Stimulated activated CD4-positive, alpha-beta T cell treated with anti-CD3 and anti-CD28 coated beads, Interleukin-15, amount 100 ng/mL, for 24 hours (primary cell): ENCODE results near the gene EHBP1L1.
"Not testable (repeated sequence)": the region's sequence is repeated elsewhere in the genome, so short reads cannot be mapped to it uniquely, and the experiment has no call there.

Source experiments
- DNase-seq: peaks from one replicate; pipeline ENCODE4 v3.0.0-alpha.2; 2020

Gene EHBP1L1

DNA sequence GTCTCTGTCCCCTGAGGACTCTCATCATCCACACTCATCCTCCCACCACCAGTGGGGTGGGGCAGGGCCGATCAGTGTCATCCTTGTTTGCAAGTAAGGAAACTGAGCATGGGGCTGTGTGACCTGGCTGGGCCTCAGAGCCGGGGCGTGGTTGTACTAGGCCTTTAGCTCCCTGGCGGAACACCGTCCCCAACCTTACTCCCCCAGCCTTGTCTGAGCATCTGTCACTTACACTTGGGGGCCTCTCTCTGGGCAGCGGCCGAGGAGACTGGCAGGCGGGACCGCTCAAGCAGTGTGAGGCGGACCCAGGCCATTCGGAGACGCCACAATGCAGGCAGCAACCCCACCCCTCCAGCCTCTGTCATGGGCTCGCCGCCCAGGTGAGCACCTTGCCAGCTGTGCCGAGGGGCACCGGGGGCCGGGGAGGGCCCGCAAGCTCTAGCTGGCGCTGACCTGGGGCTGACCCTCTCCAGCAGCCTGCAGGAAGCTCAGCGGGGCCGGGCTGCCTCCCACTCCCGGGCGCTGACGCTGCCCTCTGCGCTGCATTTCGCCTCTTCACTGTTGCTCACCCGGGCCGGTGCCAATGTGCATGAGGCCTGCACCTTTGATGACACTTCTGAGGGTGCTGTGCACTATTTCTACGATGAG, 43.6 kb downstream of the EHBP1L1 start:
- DNase-seq: no peak

DNA sequence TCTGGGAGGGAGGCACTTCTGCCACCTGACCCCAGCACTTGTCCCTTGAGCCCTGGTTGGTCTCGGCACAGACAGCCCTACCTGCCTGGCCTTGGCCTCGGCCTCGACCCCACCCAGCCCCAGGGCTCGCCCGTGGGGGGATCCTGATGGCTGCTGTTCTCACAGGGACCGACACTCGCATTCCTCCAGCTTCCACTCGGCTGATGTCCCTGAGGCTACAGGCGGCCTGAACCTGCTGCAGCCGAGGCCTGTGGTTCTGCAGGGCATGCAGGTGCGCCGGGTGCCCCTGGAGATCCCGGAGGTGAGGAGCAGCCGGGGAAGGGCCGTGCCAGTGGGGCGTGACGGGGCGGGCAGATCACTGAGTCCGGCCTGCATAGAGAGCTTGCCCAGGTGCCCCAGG, 44.8 kb downstream of the EHBP1L1 start:
- no peak for DNase-seq

DNA sequence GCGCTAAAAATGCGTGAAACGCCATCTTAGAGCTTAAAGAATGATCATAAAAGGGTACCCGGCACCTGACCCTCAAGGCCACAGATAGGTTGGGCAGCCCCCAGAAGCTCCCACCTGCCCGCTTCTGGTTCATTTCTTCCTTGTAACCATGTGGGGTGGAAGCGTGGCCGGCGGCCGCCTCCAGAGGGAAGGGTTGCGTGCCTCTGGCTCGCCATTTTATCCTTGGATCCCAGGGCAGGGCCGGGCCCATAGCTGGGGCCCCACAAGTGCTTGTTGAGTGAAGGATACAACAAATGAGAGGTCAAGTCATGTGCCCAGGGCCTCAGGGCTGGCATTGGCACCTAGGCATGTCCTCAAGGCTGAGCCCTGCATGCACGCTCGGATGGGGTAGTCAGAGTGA, 45.6 kb downstream of the EHBP1L1 start:
- DNase-seq: no peak

DNA sequence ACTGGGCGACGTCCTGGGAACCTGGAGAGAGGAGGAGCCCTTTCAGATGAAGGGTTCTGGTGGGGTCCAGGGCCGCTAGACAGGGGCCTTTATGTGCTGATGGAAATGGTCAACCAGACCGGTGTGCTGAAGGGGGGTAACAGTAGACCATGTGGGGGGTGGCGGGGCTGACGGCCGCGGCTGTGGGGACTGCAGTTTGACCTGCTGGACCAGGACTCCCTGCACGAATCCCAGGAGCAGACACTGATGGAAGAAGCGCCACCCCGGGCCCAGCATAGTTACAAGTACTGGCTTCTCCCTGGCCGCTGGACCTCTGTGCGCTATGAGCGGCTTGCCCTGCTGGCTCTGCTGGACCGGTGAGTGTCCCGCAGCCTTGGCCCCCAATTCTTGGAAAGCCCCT, 46.2 kb downstream of the EHBP1L1 start:
- no peak for DNase-seq

DNA sequence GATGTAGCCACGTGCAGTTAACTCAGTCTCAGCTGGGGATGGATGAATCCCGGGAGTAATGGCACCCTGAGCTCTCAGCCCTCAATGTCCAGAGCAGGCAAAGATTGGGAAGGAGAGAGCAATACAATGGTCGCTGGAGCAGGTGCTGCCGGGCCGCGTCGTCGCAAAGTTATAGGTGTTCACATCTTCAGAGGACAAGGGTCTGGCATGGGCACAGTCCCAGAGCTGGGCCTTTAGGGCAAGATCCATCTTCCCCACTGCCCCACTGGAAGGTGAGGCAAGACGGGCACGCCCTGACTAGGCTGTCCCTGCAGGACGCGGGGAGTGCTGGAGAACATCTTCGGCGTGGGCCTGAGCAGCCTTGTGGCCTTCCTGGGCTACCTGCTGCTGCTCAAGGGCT, 47.3 kb downstream of the EHBP1L1 start:
- DNase-seq: no peak

DNA sequence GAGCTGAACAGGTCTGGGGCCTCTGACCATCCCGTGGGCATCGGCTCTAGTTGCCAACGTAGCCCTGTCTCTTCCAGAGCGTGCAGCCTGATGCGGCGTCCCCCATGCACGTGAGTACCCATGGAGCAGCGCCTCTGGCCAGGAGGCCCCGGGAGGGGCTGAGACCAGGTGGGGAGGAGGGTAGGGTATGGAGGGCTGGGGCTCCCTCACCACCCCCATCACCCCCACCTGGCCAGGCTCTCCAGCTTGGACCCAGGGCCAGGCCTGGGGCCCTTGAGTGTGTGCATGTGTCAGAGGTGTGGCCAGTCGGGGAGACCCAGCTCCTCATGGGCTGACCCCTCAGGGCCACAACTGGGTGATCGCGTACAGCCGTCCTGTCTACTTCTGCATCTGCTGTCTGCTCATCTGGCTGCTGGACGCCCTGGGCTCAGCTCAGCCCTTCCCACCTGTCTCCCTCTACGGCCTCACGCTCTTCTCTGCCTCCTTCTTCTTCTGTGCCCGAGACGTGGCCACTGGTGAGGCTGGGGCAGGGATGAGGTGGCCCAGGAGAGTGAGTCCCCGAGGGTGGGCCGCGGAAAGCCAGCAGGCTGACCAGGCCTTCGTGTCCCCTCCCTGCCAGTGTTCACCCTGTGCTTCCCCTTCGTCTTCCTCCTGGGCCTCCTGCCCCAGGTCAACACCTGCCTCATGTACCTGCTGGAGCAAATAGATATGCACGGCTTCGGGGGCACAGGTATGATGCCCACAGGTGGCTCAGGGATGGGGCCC, 48.2 kb downstream of the EHBP1L1 start:
- no peak for DNase-seq

DNA sequence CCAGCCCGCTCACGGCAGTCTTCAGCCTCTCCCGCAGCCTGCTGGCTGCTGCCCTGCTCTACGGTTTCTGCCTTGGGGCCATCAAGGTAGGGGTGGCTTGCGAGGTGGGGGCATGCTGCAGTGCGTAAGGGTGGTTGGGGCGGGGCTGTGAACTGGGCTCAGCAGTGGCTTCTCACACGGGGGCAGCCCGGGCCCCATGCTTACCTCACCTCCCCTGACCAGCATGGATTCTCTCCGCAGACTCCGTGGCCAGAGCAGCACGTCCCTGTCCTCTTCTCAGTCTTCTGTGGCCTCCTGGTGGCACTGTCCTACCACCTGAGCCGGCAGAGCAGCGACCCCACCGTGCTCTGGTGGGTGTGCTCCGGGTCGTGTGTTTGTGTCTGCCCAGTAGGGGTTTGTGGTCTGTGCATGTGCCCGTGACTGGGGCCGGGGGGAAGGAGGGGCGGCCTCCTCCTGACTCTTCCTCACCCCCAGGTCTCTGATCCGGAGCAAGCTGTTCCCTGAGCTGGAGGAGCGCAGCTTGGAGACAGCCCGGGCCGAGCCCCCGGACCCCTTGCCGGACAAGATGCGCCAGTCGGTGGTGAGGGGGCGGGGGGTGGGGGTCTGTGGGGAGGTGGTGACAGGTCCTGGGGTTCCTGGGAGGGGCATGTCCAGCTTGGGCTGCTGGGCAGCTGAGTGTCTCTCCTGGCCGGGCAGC, 49.2 kb downstream of the EHBP1L1 start:
- DNase-seq: no peak

DNA sequence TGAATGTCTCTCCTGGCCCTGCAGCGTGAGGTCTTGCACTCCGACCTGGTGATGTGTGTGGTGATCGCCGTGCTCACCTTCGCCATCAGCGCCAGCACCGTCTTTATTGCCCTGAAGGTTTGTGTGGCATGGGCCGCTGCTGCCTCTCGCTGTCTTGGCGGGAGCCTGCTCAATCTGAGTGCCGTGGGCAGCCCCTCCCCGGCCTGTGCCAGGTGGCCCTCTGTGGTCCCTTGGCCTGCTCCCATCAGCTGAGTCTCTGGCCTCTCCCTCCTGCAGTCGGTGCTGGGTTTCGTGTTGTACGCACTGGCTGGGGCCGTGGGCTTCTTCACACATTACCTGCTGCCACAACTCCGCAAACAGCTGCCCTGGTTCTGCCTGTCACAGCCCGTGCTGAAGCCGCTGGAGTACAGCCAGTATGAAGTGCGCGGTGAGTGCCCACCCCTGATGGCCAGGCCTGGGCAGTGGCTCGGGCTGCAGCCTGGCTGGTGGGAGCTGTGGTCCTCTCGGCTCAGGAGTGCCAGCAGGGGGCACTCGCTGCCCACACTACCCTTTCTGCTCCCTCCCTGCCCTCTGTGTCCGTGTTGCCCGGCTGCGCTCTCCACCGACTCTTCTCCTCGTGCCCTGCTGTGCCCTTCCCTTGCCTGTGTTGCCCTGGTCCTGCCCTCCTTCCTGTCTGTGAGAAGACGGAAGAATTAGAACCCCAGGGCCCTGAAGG, 49.9 kb downstream of the EHBP1L1 start:
- DNase-seq: peak; percentile 51

DNA sequence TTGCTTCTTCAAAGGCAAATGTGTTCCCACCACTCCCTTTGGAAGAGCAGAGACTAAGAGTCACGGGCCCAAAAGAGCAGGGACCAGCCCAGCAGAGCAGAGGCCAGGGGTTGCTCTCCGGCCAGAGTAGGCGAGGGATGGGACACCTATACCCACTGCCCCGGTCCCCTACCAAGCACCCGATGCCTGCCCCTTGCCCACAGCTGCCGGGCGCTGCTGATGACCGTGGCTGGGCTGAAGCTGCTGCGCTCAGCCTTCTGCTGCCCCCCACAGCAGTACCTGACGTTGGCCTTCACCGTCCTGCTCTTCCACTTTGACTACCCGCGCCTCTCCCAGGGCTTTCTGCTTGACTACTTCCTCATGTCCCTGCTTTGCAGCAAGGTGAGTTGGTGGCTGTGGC, 51.3 kb downstream of the EHBP1L1 start:
- DNase-seq: no peak

DNA sequence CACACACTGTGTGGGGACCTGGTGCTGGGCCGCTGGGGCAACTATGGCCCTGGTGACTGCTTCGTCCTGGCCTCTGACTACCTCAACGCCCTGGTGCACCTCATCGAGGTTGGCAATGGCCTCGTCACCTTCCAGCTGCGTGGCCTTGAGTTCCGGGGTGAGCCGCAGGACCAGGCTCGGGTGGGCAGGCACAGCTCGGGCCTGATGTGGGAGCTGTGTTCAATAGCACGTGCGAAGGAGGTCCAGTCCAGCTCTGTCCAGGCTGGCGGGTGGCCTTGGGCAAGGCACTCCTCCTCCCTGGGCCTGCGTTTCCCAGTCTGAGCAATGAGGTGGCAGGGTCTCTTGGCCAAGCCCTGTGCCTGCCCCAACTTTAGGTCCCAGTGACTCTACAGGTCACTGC, 53.7 kb downstream of the EHBP1L1 start:
- DNase-seq: no peak

DNA sequence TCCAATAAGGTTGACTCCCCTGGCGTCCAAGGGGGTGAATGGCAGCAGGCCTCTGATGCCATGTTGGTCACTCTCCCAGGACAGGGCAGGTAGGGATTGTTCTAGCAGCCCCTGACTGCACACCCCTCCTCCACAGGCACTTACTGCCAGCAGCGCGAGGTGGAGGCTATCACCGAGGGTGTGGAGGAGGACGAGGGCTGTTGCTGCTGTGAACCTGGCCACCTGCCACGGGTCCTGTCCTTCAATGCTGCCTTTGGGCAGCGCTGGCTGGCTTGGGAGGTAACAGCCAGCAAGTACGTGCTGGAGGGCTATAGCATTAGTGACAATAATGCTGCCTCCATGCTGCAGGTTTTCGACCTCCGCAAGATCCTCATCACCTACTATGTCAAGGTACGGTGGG, 54.4 kb downstream of the EHBP1L1 start:
- no peak for DNase-seq

DNA sequence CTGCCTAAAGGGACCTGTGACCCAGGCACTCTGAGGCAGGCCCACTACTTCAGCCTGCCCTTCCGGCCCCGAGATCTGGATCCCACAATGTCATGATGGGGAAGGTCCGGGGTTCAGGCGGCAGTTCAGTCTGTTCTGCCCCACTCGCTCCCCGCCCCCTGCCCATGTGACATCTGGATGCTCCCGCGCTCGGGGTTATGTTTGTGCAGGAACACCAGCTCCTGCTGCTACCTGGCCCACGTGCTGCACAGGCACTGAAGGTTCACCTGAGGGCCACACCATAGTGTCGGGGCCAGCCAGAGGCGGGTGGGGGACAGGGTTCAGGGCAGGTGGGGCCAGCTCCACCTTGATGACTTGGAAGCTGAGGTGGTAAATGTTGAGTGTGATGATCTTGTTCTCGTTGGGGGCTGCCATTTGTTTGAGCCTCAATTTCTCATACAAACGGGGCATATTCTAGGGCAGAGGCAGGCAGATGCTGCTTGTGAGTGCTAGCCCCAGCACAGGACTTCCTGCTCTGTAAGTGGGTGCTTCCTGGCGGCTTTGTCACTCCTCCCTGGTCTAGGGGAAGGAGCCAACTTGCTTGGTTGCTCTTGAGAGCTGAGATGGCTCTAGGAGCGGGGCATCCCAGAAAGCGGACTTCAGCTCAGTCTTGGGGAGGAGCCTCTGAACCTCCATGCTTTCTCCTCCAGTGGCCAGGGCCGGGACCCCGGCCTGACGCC, 57.7 kb downstream of the EHBP1L1 start:
- DNase-seq: no peak

DNA sequence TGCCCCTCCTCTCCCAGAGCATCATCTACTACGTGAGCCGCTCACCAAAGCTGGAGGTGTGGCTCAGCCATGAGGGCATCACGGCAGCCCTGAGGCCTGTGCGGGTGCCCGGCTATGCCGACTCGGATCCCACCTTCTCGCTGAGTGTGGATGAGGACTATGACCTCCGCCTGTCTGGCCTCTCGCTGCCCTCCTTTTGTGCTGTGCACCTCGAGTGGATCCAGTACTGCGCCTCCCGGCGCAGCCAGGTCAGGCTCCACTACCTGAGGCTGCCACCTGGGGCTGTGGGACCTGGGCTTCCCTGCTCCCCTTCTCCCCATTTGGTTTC, 58.2 kb downstream of the EHBP1L1 start:
- DNase-seq: no peak

DNA sequence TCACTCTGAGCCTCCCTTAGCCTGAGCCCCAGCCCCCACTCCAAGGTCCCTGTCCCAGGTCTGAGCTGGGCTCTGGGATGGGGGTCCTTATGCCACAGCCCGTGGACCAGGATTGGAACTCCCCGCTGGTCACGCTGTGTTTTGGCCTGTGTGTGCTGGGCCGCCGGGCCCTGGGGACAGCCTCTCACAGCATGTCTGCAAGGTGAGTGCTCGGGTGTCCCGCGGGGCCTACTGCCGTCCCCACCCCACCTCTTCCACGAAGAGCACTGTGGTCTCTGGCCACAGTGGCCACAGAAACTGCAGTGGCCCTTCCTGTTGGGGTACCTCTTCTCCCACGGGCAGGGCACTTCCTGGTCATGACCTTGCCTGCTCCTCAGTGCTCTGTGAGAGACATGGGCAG, 58.6 kb downstream of the EHBP1L1 start:
- no peak for DNase-seq

DNA sequence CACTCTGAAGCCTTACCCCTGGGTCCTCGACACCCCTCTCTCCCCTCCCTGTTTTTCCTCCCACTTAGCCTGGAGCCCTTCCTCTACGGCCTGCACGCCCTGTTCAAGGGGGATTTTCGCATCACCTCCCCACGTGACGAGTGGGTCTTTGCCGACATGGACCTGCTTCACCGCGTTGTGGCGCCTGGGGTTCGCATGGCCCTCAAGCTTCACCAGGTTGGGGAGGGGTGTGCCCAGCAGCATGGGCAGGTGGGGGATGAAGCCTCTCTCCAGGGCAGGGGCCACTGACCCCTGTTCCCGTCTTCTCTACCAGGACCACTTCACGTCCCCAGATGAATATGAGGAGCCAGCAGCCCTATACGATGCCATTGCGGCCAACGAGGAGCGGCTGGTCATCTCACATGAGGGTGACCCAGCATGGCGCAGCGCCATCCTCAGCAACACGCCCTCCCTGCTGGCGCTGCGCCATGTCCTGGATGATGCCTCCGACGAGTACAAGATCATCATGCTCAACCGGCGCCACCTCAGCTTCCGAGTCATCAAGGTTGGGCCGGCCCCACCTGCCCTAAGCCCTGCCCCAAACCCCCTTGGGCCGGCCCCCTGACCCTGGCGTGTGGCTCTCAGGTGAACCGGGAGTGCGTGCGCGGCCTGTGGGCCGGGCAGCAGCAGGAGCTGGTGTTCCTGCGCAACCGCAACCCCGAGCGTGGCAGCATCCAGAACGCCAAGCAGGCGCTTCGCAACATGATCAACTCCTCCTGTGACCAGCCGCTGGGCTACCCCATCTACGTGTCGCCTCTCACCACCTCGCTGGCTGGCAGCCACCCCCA, 59.3 kb downstream of the EHBP1L1 start:
- DNase-seq: no peak

DNA sequence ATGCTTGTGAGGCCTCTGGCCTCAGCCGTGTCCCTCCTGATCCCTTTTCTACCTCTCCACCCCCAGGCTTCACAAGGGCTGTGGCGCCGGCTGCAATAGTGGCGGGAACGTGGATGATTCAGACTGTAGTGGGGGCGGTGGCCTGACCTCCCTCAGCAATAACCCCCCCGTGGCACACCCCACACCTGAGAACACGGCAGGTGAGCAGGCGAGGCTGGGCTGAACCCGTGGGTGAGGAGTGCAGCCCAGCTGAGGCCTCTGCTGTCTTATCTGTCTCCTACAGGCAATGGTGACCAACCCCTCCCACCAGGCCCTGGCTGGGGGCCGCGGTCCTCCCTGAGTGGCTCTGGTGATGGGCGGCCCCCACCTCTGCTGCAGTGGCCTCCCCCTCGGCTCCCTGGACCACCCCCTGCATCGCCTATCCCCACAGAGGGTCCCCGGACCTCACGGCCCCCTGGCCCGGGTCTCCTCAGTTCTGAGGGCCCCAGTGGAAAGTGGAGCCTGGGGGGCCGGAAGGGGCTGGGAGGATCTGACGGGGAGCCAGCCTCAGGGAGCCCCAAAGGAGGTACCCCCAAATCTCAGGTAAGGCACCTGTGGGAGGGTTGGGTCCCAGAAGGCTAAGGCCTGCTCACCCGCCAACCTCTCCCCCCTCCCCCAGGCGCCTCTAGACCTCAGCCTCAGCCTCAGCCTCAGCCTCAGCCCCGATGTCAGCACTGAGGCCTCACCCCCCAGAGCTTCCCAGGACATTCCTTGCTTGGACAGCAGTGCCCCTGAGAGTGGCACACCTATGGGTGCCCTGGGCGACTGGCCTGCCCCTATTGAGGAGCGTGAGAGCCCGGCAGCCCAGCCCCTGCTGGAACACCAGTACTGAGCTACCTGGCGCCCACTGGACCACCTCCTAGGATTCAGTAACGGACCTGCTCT, 60.5 kb downstream of the EHBP1L1 start:
- no peak for DNase-seq

DNA sequence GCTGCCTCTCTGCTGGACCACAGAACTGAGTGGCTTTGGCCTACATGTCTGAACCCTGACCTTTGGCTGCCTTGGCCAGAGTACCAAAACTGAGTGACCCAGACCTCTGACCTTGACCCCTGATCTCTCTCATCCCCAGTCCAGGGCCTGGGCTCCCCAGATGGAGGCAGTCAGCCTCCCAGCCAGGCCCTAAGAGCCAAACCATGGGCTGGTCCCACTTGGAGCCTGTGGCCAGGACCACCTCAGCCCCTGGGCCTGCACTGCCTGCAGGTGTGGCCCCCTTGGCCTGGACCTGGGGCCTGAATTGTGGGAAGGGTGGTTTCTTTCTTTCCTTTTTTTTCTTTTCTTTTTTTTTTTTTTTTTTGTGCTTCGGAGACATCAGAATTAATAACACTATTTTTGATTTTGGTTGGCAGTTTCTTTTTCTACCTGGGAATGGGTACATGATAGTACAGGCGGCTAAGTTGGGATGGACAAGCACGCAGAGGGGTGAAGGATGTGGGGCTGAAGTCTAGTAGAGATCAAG, 61.2 kb downstream of the EHBP1L1 start:
- DNase-seq: no peak

DNA sequence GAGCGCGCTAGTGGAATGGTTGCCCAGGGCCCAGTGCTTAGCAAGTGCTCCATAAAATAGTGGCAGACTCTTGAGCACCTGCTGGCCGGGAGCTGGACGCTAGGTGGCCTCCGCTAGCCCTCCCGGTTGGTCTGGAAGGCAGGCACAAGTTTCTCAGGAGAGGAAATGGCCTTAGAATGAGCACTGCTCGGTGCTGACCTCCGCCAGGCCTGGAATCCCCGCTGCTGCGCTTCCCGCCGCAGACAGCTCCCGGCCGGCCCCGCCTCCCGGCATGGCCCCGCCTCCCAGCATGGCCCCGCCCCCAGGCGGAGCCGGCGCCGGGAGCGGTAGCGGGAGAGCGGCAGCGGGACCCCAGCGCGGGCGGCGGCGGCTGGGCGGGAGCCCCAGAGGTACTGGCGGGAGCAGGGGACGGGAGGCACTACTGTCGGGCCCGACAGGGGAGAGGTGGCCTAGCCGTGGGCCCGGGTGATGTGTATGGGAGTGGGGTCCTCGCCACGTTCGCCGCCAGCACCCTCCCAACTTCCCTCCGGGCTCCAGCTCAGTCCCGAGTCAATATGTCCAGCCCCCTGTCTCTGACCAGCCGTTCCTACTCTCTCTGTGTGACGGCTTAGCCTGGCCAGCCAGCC, 62.1 kb downstream of the EHBP1L1 start, which contains the start of gene SIPA1:
Gene SIPA1 (plus strand): TSS at position 308 of the 626 bp plus-strand sequence. CDS start 2,821 bp downstream, outside the sequence.
- DNase-seq: peak; percentile 81

DNA sequence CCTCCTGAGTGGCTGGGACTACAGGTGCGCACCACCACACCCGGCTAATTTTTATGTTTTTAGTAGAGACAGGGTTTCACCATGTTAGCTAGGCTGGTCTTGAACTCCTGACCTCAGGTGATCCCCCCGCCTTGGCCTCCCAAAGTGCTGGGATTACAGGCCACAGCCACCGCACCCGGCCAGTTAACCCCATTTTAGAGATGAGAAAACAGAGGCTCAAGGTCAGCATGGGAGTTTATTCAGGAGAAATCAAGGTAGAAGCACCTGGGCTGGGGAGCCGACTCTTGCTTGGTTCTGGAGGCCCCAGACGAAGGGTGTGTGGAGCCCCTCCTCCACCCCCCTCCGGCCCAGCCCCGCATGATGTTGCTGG, 63.4 kb downstream of the EHBP1L1 start:
- not testable (repeated sequence) for DNase-seq
